Measurements from ENCODE around the gene TRPV6. TPM values are rescaled to one million over a fixed set of nuclear protein-coding genes. Genes with fewer than 3 reads are reported as not detected.

TRPV6 gene
- total RNA-seq, 1 donor from 2014 or later = not detected

GRCh38 chr7:142891490-142892082, 6.0 kb upstream of the TRPV6 start:
- no peak overlapping the region for H3K4me3 Mint-ChIP-seq (ENCODE audit: unreplicated experiment)
- no peak overlapping the region for H3K27ac Mint-ChIP-seq (ENCODE audit: unreplicated experiment)
- H3K9me3 Mint-ChIP-seq (ENCODE audit: unreplicated experiment) = no peaks in the 10 kb centered on the region
- H3K36me3 Mint-ChIP-seq (ENCODE audit: unreplicated experiment) = no peaks in the 10 kb centered on the region
- no peak for TF ChIP-seq CTCF (IDR thresholded peaks at IDR 0.05)
- DNase-seq (ENCODE audit: extremely low spot score, unreplicated experiment) = no peak
- H3K27me3 Mint-ChIP-seq (ENCODE audit: unreplicated experiment) = peaks cover 3% of the 10 kb centered on the region
- no peaks in the 10 kb centered on the region for H3K4me1 Mint-ChIP-seq (ENCODE audit: unreplicated experiment)

DNA sequence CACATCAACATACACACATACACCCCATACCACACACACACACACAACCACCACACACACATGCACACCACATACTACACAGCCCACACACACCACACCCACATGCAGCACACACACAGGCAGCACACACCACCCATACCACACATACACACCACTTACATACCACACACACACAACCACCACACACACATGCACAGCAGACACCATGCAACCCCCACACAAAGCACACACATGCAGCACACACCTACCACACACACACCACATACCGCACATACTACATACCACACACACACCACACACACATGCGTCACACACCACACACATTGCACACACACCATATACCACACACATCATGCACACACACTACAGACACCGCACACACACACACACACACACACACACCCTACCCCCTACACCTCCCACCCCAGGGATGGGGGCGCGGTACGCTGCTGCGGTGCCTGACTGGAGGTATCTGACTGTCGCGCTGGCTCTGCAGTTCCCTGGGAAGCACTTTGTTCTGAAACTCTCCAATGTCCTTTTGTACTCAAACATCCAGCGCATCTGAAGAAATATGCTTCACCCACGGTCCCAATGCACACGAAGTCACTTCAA, 5.4 kb upstream of the TRPV6 start:
- Mint-ChIP-seq H3K9me3 (ENCODE audit: unreplicated experiment) (no peaks in the 10 kb centered on the region), H3K4me1 (ENCODE audit: unreplicated experiment) (no peaks in the 10 kb centered on the region), H3K27ac (ENCODE audit: unreplicated experiment) (no peak overlapping the region), H3K27me3 (ENCODE audit: unreplicated experiment) (peaks cover 3% of the 10 kb centered on the region), H3K36me3 (ENCODE audit: unreplicated experiment) (no peaks in the 10 kb centered on the region), H3K4me3 (ENCODE audit: unreplicated experiment) (no peak overlapping the region)
- TF ChIP-seq CTCF (IDR thresholded peaks at IDR 0.05) = no peak
- no peak for DNase-seq (ENCODE audit: extremely low spot score, unreplicated experiment)

- H3K27ac Mint-ChIP-seq (ENCODE audit: unreplicated experiment) = no peak overlapping the region
- no peak for TF ChIP-seq CTCF (IDR thresholded peaks at IDR 0.05)
- peaks cover 1% of the 10 kb centered on the region for H3K27me3 Mint-ChIP-seq (ENCODE audit: unreplicated experiment)
- H3K4me3 Mint-ChIP-seq (ENCODE audit: unreplicated experiment) = no peak overlapping the region
- H3K36me3 Mint-ChIP-seq (ENCODE audit: unreplicated experiment) = no peaks in the 10 kb centered on the region
- H3K9me3 Mint-ChIP-seq (ENCODE audit: unreplicated experiment) = no peaks in the 10 kb centered on the region
- peak; percentile 25 for DNase-seq (ENCODE audit: extremely low spot score, unreplicated experiment)
- no peaks in the 10 kb centered on the region for H3K4me1 Mint-ChIP-seq (ENCODE audit: unreplicated experiment)
Measured at GRCh38 chr7:142889816-142890215, 4.3 kb upstream of the TRPV6 start.

GRCh38 chr7:142887282-142888015, 1.9 kb upstream of the TRPV6 start:
- peak; percentile 71 for DNase-seq (ENCODE audit: extremely low spot score, unreplicated experiment)
- no peaks in the 10 kb centered on the region for H3K9me3 Mint-ChIP-seq (ENCODE audit: unreplicated experiment)
- H3K27me3 Mint-ChIP-seq (ENCODE audit: unreplicated experiment) = no peaks in the 10 kb centered on the region
- H3K27ac Mint-ChIP-seq (ENCODE audit: unreplicated experiment) = no peak overlapping the region
- no peaks in the 10 kb centered on the region for H3K4me1 Mint-ChIP-seq (ENCODE audit: unreplicated experiment)
- H3K4me3 Mint-ChIP-seq (ENCODE audit: unreplicated experiment) = no peak overlapping the region
- H3K36me3 Mint-ChIP-seq (ENCODE audit: unreplicated experiment) = no peaks in the 10 kb centered on the region
- TF ChIP-seq CTCF (IDR thresholded peaks at IDR 0.05) = no peak

DNA sequence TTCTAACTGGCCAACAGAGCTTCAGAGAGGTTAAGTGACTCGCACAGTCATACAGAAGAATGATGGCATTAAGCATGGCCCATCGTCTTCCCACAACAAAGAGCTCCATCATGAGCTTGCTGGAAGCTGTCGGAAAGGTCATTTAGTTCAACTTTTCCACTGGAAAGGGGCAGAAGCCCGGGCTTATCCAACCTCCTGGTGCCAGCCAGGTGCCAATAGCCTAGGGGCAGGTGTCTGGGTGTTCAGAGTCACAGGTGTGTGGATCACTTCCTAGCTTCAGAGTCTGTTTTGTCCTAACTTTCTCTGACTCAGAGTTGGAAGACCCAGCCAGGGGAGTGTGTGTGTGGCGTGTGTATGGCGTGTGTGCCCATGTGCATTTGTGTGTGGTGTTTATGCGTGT, 1.3 kb upstream of the TRPV6 start:
- H3K4me3 Mint-ChIP-seq (ENCODE audit: unreplicated experiment) = no peak overlapping the region
- H3K4me1 Mint-ChIP-seq (ENCODE audit: unreplicated experiment) = no peaks in the 10 kb centered on the region
- H3K27ac Mint-ChIP-seq (ENCODE audit: unreplicated experiment) = no peak overlapping the region
- DNase-seq (ENCODE audit: extremely low spot score, unreplicated experiment) = peak; percentile 54
- no peaks in the 10 kb centered on the region for H3K9me3 Mint-ChIP-seq (ENCODE audit: unreplicated experiment)
- H3K36me3 Mint-ChIP-seq (ENCODE audit: unreplicated experiment) = no peaks in the 10 kb centered on the region
- H3K27me3 Mint-ChIP-seq (ENCODE audit: unreplicated experiment) = peaks cover 1% of the 10 kb centered on the region
- TF ChIP-seq CTCF (IDR thresholded peaks at IDR 0.05) = no peak

All from osteocyte (in vitro differentiated cells).